Measurements from ENCODE around the gene TNRC6C.
"Not testable (repeated sequence)": the region's sequence is repeated elsewhere in the genome, so short reads cannot be mapped to it uniquely, and the experiment has no call there.

The TNRC6C gene

DNA sequence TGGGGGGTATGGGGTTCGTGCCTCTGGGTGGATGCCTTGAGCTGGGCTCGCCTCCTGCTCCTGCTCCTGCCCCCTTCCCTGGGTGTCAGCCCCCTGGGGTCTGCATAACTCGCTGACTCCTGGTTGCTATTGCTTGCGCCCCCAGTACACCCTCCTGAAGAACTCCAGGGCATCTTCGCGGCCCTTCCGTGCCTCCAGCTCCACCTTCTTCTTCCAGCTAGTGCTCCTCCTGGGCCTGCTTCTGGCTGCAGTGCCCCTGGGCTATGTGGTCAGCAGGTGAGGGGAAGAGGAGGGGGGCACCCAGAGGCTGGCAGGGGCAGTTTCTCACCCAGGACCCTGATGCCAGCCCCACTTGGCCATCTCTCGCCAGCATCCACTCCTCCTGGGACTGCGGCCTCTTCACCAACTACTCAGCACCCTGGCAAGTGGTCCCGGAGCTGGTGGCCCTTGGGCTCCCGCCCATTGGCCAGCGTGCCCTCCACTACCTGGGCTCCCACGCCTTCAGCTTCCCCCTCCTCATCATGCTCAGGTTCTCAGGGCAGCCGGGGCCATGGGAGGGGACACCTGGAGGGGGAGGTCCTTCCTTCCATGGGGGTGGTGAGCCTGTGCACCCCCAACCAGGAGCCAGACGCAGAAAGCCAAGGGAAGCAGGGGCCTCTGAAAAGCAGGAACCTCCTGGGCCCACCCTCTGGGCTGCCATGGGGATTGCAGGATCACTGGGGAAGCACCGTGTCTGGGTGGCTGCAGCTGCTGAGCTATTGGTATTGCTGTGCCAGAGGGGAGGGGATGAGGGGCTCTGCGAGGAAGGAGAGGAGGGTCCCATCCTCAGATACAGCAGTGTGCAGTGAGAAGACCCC, 179.9 kb downstream of the TNRC6C start:
- no peak for ATAC-seq
- TF ChIP-seq ZC3H10 (CRISPR knock-in tag; IDR thresholded peaks at IDR 0.05): no peak
- TF ChIP-seq, protein P1, sequence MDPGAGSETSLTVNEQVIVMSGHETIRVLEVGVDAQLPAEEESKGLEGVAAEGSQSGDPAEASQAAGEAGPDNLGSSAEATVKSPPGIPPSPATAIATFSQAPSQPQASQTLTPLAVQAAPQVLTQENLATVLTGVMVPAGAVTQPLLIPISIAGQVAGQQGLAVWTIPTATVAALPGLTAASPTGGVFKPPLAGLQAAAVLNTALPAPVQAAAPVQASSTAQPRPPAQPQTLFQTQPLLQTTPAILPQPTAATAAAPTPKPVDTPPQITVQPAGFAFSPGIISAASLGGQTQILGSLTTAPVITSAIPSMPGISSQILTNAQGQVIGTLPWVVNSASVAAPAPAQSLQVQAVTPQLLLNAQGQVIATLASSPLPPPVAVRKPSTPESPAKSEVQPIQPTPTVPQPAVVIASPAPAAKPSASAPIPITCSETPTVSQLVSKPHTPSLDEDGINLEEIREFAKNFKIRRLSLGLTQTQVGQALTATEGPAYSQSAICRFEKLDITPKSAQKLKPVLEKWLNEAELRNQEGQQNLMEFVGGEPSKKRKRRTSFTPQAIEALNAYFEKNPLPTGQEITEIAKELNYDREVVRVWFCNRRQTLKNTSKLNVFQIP (CRISPR knock-in tag; IDR thresholded peaks at IDR 0.05; ENCODE audit: borderline replicate concordance, low read depth): no peak
- no peak for TF ChIP-seq SNAI2 (CRISPR knock-in tag; IDR thresholded peaks at IDR 0.05)

DNA sequence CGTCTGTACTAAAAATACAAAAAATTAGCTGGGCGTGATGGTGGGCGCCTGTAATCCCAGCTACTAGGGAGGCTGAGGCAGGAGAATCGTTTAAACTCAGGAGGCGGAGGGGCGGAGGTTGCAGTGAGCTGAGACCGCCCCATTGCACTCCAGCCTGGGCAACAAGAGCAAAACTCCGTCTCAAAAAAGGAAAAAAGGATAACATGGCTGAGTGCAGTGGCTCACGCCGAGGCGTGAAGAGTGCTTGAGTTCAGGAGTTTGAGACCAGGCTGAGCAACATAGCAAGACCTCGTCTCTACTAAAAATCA, 181.3 kb downstream of the TNRC6C start:
- ATAC-seq: not testable (repeated sequence)

DNA sequence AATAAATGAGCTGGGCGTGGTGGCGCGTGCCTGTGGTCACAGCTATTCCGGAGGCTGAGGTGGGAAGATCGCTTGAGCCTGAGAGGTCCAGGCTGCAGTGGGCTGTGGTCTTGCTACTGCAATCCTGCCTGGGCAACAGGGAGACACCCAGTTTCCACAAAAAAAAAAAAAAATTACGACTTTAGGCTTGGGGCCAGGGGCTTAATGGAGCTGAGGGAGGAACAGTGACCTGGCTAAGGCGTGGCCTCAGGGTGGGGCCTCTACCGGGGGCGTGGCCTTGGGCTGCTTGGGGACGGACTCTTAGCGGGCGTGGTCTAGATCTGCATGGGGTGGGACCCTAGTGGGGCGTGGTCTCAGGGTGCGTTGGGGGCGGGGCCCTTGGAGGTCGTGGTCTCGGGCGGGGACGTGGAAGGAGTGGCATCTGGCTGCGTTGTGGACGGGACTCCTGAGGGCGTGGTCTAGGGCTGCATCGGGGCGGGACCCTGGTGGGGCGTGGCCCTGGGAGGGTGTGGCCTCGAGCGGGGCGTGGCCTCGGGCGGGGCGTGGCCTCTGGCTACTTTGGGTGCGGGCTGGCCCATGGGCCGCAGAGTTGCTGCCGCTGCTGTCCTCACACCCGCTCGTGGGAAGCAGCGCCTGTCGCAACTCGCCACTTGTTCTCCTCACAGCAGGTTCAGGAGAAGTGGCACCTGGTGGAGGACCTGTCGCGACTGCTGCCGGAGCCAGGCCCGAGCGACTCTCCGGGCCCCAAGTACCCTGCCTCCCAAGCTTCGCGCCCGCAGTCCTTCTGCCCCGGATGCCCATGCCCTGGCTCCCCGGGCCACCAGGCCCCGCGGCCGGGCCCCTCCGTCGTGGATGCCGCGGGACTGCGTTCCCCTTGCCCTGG, 181.9 kb downstream of the TNRC6C start:
- peak; percentile 71 for ATAC-seq
- no peak for TF ChIP-seq ZFP3 (CRISPR knock-in tag; IDR thresholded peaks at IDR 0.05)
- no peak for TF ChIP-seq SNAI2 (CRISPR knock-in tag; IDR thresholded peaks at IDR 0.05)
- no peak for TF ChIP-seq ESRRG (CRISPR knock-in tag; IDR thresholded peaks at IDR 0.05)
- no peak for TF ChIP-seq CSDC2 (CRISPR knock-in tag; IDR thresholded peaks at IDR 0.05)
- no peak for TF ChIP-seq OSR1 (CRISPR knock-in tag; IDR thresholded peaks at IDR 0.05)
- no peak for TF ChIP-seq GLIS3 (CRISPR knock-in tag; IDR thresholded peaks at IDR 0.05)
- TF ChIP-seq TCF4 (CRISPR knock-in tag; IDR thresholded peaks at IDR 0.05; ENCODE audit: borderline replicate concordance): no peak
- no peak for TF ChIP-seq PPARA (CRISPR knock-in tag; IDR thresholded peaks at IDR 0.05; ENCODE audit: borderline replicate concordance)
- no peak for TF ChIP-seq ZFP30 (CRISPR knock-in tag; IDR thresholded peaks at IDR 0.05)
- TF ChIP-seq, protein P2, sequence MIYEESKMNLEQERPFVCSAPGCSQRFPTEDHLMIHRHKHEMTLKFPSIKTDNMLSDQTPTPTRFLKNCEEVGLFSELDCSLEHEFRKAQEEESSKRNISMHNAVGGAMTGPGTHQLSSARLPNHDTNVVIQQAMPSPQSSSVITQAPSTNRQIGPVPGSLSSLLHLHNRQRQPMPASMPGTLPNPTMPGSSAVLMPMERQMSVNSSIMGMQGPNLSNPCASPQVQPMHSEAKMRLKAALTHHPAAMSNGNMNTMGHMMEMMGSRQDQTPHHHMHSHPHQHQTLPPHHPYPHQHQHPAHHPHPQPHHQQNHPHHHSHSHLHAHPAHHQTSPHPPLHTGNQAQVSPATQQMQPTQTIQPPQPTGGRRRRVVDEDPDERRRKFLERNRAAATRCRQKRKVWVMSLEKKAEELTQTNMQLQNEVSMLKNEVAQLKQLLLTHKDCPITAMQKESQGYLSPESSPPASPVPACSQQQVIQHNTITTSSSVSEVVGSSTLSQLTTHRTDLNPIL (CRISPR knock-in tag; IDR thresholded peaks at IDR 0.05; ENCODE audit: low read depth): no peak
- TF ChIP-seq ZNF8 (CRISPR knock-in tag; IDR thresholded peaks at IDR 0.05): no peak
- no peak for TF ChIP-seq RARB (CRISPR knock-in tag; IDR thresholded peaks at IDR 0.05)
- TF ChIP-seq, protein P3, sequence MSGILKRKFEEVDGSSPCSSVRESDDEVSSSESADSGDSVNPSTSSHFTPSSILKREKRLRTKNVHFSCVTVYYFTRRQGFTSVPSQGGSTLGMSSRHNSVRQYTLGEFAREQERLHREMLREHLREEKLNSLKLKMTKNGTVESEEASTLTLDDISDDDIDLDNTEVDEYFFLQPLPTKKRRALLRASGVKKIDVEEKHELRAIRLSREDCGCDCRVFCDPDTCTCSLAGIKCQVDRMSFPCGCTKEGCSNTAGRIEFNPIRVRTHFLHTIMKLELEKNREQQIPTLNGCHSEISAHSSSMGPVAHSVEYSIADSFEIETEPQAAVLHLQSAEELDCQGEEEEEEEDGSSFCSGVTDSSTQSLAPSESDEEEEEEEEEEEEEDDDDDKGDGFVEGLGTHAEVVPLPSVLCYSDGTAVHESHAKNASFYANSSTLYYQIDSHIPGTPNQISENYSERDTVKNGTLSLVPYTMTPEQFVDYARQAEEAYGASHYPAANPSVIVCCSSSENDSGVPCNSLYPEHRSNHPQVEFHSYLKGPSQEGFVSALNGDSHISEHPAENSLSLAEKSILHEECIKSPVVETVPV (CRISPR knock-in tag; IDR thresholded peaks at IDR 0.05): no peak
- no peak for TF ChIP-seq ZNF70 (CRISPR knock-in tag; IDR thresholded peaks at IDR 0.05)
- TF ChIP-seq BACH2 (CRISPR knock-in tag; IDR thresholded peaks at IDR 0.05; ENCODE audit: borderline replicate concordance): no peak
- TF ChIP-seq, protein P4, sequence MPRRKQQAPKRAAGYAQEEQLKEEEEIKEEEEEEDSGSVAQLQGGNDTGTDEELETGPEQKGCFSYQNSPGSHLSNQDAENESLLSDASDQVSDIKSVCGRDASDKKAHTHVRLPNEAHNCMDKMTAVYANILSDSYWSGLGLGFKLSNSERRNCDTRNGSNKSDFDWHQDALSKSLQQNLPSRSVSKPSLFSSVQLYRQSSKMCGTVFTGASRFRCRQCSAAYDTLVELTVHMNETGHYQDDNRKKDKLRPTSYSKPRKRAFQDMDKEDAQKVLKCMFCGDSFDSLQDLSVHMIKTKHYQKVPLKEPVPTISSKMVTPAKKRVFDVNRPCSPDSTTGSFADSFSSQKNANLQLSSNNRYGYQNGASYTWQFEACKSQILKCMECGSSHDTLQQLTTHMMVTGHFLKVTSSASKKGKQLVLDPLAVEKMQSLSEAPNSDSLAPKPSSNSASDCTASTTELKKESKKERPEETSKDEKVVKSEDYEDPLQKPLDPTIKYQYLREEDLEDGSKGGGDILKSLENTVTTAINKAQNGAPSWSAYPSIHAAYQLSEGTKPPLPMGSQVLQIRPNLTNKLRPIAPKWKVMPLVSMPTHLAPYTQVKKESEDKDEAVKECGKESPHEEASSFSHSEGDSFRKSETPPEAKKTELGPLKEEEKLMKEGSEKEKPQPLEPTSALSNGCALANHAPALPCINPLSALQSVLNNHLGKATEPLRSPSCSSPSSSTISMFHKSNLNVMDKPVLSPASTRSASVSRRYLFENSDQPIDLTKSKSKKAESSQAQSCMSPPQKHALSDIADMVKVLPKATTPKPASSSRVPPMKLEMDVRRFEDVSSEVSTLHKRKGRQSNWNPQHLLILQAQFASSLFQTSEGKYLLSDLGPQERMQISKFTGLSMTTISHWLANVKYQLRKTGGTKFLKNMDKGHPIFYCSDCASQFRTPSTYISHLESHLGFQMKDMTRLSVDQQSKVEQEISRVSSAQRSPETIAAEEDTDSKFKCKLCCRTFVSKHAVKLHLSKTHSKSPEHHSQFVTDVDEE (CRISPR knock-in tag; IDR thresholded peaks at IDR 0.05): no peak
- TF ChIP-seq ISL1 (CRISPR knock-in tag; IDR thresholded peaks at IDR 0.05): no peak

DNA sequence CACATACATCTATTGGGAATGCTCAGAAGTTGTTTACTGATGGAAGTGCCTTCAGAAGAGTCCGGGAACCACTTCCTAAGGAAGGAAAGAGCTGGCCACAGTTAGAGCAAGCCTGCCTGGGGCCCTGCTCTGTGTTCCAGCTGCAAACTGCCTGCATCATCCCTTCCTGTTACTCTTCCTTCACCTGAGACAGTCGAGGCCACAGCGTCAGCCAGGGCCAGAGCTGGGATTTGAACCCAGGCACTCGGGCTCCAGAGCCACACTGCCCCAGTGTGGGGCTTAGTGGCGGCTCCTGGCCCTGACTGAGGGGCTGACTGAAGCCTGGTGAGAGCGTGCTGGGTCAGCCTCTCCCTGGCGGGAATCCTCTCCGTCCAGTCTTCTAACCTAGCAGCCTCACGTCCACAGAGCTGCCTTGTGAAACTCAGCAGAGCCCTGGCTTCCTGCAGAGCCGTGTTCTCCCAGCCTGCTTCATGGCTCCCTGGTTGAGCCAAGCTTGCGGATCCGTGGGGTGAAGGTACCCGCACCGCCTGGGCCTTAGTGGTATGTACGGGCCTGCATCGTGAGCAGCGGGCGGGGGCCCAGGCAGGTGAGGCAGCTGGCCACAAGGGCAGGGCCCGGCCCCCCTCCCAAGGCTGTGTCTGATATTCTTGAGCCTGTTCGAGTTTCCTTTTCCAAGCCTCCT, 183.1 kb downstream of the TNRC6C start:
- no peak for ATAC-seq
- TF ChIP-seq ZNF8 (CRISPR knock-in tag; IDR thresholded peaks at IDR 0.05) (no peak), ZFP30 (CRISPR knock-in tag; IDR thresholded peaks at IDR 0.05) (no peak), ARNTL (CRISPR knock-in tag; IDR thresholded peaks at IDR 0.05; ENCODE audit: borderline replicate concordance, low read depth) (no peak), RARB (CRISPR knock-in tag; IDR thresholded peaks at IDR 0.05) (no peak), ESRRG (CRISPR knock-in tag; IDR thresholded peaks at IDR 0.05) (no peak), ZC3H10 (CRISPR knock-in tag; IDR thresholded peaks at IDR 0.05) (no peak), CSDC2 (CRISPR knock-in tag; IDR thresholded peaks at IDR 0.05) (no peak), OSR1 (CRISPR knock-in tag; IDR thresholded peaks at IDR 0.05) (no peak), TCF4 (CRISPR knock-in tag; IDR thresholded peaks at IDR 0.05; ENCODE audit: borderline replicate concordance) (no peak), PPARA (CRISPR knock-in tag; IDR thresholded peaks at IDR 0.05; ENCODE audit: borderline replicate concordance) (no peak), BACH2 (CRISPR knock-in tag; IDR thresholded peaks at IDR 0.05; ENCODE audit: borderline replicate concordance) (no peak), TOX (CRISPR knock-in tag; IDR thresholded peaks at IDR 0.05; ENCODE audit: borderline replicate concordance) (no peak), SNAI2 (CRISPR knock-in tag; IDR thresholded peaks at IDR 0.05) (no peak), ISL1 (CRISPR knock-in tag; IDR thresholded peaks at IDR 0.05) (no peak), ZFP3 (CRISPR knock-in tag; IDR thresholded peaks at IDR 0.05) (no peak)
- TF ChIP-seq, protein P5, sequence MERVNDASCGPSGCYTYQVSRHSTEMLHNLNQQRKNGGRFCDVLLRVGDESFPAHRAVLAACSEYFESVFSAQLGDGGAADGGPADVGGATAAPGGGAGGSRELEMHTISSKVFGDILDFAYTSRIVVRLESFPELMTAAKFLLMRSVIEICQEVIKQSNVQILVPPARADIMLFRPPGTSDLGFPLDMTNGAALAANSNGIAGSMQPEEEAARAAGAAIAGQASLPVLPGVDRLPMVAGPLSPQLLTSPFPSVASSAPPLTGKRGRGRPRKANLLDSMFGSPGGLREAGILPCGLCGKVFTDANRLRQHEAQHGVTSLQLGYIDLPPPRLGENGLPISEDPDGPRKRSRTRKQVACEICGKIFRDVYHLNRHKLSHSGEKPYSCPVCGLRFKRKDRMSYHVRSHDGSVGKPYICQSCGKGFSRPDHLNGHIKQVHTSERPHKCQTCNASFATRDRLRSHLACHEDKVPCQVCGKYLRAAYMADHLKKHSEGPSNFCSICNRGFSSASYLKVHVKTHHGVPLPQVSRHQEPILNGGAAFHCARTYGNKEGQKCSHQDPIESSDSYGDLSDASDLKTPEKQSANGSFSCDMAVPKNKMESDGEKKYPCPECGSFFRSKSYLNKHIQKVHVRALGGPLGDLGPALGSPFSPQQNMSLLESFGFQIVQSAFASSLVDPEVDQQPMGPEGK (CRISPR knock-in tag; IDR thresholded peaks at IDR 0.05; ENCODE audit: borderline replicate concordance): no peak
- TF ChIP-seq, protein P2 (CRISPR knock-in tag; IDR thresholded peaks at IDR 0.05; ENCODE audit: low read depth): no peak

Data from SK-N-SH treated with all-trans-retinoic acid at 6 μM for 48 hours (cell line).